HepG2 (cell line): ENCODE data around the gene ARL10.

Experiments used
- EZH2 ChIP-seq: conservative IDR thresholded peaks from 2 replicates; pipeline ENCODE4 v1.6.1; 2012; ENCODE audit warnings: mild to moderate bottlenecking, low read depth, low read length, moderate library complexity
- MEIS1 ChIP-seq: sonication (generic); formaldehyde crosslinking; IDR thresholded peaks from 2 replicates; pipeline ENCODE4 v1.9.0; 2021; ENCODE audit warnings: mild to moderate bottlenecking, missing genetic modification reagents, moderate library complexity, borderline replicate concordance
- NFRKB ChIP-seq: fragments of 450-650 bp; IDR thresholded peaks from 2 replicates; pipeline ENCODE4 v1.6.1; 2017
- NR2C2 ChIP-seq: sonication (generic); formaldehyde crosslinking; IDR thresholded peaks from 2 replicates; pipeline ENCODE4 v1.4.0; 2020; ENCODE audit warnings: missing genetic modification reagents, mild to moderate bottlenecking, moderate library complexity, borderline replicate concordance
- PHB2 ChIP-seq: fragments of 450-650 bp; IDR thresholded peaks from 2 replicates; pipeline ENCODE4 v1.6.1; 2018; ENCODE audit not compliant: partially characterized antibody
- POLR2A ChIP-seq, 2 experiments: IDR thresholded peaks; 2 replicates each; pipeline ENCODE4 v1.6.1; 2011; ENCODE audit warnings: low read depth in 2 of 2, low read length in 2 of 2, mild to moderate bottlenecking in 1 of 2, moderate library complexity in 1 of 2; ENCODE audit not compliant: insufficient read depth in 1 of 2
- U2AF1 ChIP-seq: fragments of 200-400 bp; formaldehyde crosslinking; optimal IDR thresholded peaks from 2 replicates; pipeline ENCODE3; 2017; ENCODE audit warnings: mild to moderate bottlenecking, low read depth, low read length
- ZNF546 ChIP-seq: sonication (generic); formaldehyde crosslinking; conservative IDR thresholded peaks from 2 replicates; pipeline ENCODE4 v1.8.1; 2023; ENCODE audit warnings: mild to moderate bottlenecking, missing genetic modification reagents
- TF ChIP-seq, protein P1 (sequence below): sonication (generic); formaldehyde crosslinking; IDR thresholded peaks from 2 replicates; pipeline ENCODE4 v1.5.0; 2020; ENCODE audit warnings: mild to moderate bottlenecking, missing genetic modification reagents, moderate library complexity
- TF ChIP-seq, protein P2 (sequence below): sonication (generic); formaldehyde crosslinking; IDR thresholded peaks from 2 replicates; pipeline ENCODE4 v1.4.0; 2020; ENCODE audit warnings: missing genetic modification reagents
- TF ChIP-seq, protein P3 (sequence below), 2 experiments: sonication (generic) in 1 of 2; formaldehyde crosslinking in 1 of 2; IDR thresholded peaks; 2 replicates each; pipeline versions ENCODE4 v1.4.0 to v1.6.1; 2018 to 2020; ENCODE audit warnings: missing genetic modification reagents in 2 of 2, borderline replicate concordance in 1 of 2, low read depth in 1 of 2, mild to moderate bottlenecking in 1 of 2, missing biosample characterization in 1 of 2
- TF ChIP-seq, protein P4 (sequence below): sonication (generic); formaldehyde crosslinking; IDR thresholded peaks from 2 replicates; pipeline ENCODE4 v1.4.0; 2020; ENCODE audit warnings: mild to moderate bottlenecking, missing genetic modification reagents
- TF ChIP-seq, protein P5 (sequence below): sonication (generic); formaldehyde crosslinking; IDR thresholded peaks from 2 replicates; pipeline ENCODE4 v1.8.0; 2022; ENCODE audit warnings: mild to moderate bottlenecking, missing genetic modification reagents; ENCODE audit not compliant: insufficient replicate concordance
- TF ChIP-seq, protein P6 (sequence below): sonication (generic); formaldehyde crosslinking; conservative IDR thresholded peaks from 2 replicates; pipeline ENCODE4 v1.4.0; 2020; ENCODE audit warnings: missing genetic modification reagents

DNA sequence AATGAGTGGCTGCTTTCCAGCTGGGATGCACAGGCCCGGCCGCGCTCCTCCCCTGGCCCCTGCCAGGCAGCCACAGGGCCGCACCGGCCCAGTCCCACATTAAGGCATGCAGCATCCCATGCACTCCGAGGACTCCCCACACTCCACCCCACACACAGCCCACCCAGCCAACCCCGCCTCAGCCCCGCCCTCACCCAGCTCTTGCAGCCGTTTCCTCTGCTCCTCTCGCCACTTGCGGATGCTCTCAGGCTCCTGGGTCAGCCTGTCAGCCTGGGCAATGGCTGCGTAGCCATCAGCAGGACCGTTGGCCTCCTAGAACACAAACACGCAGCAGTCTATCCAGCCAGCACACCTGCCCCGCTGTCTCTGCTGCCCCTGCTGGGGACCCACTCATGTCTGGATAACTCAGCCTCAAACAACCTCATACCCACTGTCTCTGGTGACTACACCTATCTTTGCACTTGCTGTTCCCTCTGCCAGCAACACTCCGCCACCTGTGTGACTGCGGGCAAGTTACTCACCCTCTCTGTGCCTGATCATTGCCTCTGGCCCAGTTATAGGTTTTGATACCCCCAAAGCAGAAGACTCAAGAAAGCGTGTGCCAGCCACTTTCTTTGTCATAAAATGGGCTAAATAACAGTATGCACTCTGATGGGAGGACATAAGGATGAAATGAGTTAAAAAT is 32.6 kb downstream of the ARL10 start:
- TF ChIP-seq POLR2A (IDR thresholded peaks at IDR 0.05; ENCODE audit: insufficient read depth in 1 of 2, low read depth in 2 of 2, low read length in 2 of 2), result no peak
- TF ChIP-seq, protein P1, sequence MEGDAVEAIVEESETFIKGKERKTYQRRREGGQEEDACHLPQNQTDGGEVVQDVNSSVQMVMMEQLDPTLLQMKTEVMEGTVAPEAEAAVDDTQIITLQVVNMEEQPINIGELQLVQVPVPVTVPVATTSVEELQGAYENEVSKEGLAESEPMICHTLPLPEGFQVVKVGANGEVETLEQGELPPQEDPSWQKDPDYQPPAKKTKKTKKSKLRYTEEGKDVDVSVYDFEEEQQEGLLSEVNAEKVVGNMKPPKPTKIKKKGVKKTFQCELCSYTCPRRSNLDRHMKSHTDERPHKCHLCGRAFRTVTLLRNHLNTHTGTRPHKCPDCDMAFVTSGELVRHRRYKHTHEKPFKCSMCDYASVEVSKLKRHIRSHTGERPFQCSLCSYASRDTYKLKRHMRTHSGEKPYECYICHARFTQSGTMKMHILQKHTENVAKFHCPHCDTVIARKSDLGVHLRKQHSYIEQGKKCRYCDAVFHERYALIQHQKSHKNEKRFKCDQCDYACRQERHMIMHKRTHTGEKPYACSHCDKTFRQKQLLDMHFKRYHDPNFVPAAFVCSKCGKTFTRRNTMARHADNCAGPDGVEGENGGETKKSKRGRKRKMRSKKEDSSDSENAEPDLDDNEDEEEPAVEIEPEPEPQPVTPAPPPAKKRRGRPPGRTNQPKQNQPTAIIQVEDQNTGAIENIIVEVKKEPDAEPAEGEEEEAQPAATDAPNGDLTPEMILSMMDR, result no peak
- no peak for TF ChIP-seq NR2C2 (CRISPR knock-in tag)
- TF ChIP-seq, protein P2, sequence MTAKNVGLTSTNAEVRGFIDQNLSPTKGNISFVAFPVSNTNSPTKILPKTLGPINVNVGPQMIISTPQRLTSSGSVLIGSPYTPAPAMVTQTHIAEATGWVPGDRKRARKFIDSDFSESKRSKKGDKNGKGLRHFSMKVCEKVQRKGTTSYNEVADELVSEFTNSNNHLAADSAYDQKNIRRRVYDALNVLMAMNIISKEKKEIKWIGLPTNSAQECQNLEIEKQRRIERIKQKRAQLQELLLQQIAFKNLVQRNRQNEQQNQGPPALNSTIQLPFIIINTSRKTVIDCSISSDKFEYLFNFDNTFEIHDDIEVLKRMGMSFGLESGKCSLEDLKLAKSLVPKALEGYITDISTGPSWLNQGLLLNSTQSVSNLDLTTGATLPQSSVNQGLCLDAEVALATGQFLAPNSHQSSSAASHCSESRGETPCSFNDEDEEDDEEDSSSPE (CRISPR knock-in tag), result no peak
- TF ChIP-seq, protein P3, sequence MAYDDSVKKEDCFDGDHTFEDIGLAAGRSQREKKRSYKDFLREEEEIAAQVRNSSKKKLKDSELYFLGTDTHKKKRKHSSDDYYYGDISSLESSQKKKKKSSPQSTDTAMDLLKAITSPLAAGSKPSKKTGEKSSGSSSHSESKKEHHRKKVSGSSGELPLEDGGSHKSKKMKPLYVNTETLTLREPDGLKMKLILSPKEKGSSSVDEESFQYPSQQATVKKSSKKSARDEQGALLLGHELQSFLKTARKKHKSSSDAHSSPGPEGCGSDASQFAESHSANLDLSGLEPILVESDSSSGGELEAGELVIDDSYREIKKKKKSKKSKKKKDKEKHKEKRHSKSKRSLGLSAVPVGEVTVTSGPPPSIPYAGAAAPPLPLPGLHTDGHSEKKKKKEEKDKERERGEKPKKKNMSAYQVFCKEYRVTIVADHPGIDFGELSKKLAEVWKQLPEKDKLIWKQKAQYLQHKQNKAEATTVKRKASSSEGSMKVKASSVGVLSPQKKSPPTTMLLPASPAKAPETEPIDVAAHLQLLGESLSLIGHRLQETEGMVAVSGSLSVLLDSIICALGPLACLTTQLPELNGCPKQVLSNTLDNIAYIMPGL (CRISPR knock-in tag; IDR thresholded peaks at IDR 0.05; ENCODE audit: borderline replicate concordance in 1 of 2, low read depth in 1 of 2), result no peak
- TF ChIP-seq, protein P4, sequence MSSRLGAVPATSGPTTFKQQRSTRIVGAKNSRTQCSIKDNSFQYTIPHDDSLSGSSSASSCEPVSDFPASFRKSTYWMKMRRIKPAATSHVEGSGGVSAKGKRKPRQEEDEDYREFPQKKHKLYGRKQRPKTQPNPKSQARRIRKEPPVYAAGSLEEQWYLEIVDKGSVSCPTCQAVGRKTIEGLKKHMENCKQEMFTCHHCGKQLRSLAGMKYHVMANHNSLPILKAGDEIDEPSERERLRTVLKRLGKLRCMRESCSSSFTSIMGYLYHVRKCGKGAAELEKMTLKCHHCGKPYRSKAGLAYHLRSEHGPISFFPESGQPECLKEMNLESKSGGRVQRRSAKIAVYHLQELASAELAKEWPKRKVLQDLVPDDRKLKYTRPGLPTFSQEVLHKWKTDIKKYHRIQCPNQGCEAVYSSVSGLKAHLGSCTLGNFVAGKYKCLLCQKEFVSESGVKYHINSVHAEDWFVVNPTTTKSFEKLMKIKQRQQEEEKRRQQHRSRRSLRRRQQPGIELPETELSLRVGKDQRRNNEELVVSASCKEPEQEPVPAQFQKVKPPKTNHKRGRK (CRISPR knock-in tag), result no peak
- TF ChIP-seq U2AF1, result no peak
- no peak for TF ChIP-seq PHB2
- TF ChIP-seq ZNF546 (CRISPR knock-in tag), result no peak
- TF ChIP-seq, protein P5, sequence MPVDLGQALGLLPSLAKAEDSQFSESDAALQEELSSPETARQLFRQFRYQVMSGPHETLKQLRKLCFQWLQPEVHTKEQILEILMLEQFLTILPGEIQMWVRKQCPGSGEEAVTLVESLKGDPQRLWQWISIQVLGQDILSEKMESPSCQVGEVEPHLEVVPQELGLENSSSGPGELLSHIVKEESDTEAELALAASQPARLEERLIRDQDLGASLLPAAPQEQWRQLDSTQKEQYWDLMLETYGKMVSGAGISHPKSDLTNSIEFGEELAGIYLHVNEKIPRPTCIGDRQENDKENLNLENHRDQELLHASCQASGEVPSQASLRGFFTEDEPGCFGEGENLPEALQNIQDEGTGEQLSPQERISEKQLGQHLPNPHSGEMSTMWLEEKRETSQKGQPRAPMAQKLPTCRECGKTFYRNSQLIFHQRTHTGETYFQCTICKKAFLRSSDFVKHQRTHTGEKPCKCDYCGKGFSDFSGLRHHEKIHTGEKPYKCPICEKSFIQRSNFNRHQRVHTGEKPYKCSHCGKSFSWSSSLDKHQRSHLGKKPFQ (CRISPR knock-in tag), result no peak
- no peak for TF ChIP-seq EZH2
- TF ChIP-seq, protein P6, sequence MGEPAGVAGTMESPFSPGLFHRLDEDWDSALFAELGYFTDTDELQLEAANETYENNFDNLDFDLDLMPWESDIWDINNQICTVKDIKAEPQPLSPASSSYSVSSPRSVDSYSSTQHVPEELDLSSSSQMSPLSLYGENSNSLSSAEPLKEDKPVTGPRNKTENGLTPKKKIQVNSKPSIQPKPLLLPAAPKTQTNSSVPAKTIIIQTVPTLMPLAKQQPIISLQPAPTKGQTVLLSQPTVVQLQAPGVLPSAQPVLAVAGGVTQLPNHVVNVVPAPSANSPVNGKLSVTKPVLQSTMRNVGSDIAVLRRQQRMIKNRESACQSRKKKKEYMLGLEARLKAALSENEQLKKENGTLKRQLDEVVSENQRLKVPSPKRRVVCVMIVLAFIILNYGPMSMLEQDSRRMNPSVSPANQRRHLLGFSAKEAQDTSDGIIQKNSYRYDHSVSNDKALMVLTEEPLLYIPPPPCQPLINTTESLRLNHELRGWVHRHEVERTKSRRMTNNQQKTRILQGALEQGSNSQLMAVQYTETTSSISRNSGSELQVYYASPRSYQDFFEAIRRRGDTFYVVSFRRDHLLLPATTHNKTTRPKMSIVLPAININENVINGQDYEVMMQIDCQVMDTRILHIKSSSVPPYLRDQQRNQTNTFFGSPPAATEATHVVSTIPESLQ, result no peak
- TF ChIP-seq NFRKB, result no peak
- TF ChIP-seq MEIS1 (CRISPR knock-in tag), result no peak
